Erythroblast (primary cell): ENCODE measurements around the gene ZNF285.

Experiments
- GATA1 ChIP-seq: IDR thresholded peaks from 2 replicates; pipeline ENCODE4 v1.6.1; 2011; ENCODE audit warnings: low read depth, mild to moderate bottlenecking, control low read depth, low read length, moderate library complexity
- POLR2A ChIP-seq: IDR thresholded peaks from 2 replicates; pipeline ENCODE4 v1.6.1; 2011; ENCODE audit warnings: mild to moderate bottlenecking, low read length

DNA sequence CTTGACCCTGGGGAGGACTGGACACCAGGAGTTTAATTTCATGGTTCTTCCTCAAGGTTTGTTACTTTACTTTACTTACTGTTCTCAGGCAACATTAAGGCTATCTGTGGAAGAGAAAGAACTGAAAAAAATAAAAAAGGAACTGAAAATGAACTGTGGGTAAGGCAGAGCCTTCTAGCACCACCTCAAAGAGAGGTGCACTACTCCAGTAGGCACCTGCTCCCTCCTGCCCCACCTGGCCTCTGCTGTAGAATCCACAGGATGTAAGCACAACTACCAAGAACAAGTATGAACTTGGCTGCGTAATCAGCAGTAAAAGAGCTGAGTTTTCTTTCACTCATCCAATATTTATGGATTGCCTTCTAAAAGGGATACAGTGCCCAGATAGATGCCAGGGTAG, 57.2 kb downstream of the ZNF285 start:
- TF ChIP-seq POLR2A (no peak), GATA1 (no peak)
